Activated naive CD8-positive, alpha-beta T cell treated with anti-CD3 and anti-CD28 coated beads, Interleukin-2, amount 50 U/mL, for 16 hours (primary cell): ENCODE data around the gene AOX1.
"Not testable (repeated sequence)": the region's sequence is repeated elsewhere in the genome, so short reads cannot be mapped to it uniquely, and the experiment has no call there.

Source experiments
- DNase-seq: peaks from one replicate; pipeline ENCODE4 v3.0.0-alpha.2; 2020; ENCODE audit warnings: low read depth, low spot score

Gene AOX1

DNA sequence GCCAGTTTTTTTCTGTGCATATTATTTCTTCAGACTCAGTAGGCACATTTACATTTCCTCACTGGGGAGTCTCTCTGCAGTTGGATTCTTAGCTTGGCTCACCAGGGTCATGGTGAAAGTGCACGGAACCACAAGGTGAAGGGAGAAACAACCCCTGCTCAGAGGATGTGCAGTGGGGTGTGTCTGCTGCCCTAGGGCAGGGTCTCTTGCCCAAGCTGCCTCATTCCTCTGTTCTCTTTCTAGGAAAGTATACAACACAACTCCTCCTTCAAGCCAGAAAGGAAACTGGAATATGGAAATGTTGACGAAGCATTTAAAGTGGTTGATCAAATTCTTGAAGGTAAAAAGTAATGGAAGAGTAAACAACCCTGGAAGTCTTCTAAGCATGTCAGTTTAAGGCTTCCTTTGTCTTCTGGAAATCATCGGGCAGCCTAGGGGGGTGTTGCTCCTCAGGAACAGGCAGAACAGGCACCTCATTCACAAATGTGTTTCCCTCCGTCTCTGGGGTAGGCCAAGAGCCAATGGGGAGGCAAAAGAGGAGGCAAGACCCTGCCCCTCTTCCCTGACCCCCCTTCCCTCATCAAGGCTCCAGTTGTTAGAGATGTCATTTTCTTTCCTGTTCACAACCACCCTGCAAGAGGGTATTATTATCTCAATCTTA, 41.4 kb downstream of the AOX1 start:
- no peak for DNase-seq

DNA sequence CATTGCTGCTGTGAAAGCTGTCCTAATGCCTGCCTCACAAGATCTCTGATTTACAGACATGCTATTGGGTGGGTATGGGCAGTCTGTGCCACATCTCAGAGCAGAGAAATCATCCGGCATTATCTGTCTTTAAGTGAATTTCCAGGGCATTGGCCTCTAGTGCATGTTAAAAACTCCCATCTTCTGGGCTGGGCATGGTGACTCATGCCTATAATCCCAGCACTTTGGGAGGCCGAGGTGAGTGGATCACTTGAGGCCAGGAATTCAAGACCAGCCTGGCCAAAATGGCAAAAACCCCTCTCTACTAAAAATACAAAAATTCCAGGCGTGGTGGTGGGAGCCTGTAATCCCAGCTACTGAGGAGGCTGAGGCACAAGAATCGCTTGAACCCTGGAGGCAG, 42.6 kb downstream of the AOX1 start:
- DNase-seq: not testable (repeated sequence)

DNA sequence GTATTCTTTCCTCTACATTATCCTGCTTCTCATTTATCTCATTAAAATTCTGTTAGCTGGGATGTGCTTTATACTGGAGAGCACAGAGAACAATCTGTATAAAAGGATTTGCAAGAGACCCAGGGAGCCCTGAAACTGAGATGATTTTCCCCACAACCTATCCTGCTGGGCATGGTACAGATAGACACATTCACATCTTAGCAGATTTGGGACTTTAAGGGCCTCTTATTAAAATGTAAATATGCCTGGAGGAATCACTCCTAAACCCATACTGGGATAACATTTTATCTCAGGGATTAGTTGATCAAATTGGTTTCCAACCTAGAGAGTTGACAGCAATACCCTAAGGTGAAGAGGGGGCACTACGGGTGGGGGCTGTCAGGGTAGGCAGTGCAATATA, 45.5 kb downstream of the AOX1 start:
- no peak for DNase-seq

DNA sequence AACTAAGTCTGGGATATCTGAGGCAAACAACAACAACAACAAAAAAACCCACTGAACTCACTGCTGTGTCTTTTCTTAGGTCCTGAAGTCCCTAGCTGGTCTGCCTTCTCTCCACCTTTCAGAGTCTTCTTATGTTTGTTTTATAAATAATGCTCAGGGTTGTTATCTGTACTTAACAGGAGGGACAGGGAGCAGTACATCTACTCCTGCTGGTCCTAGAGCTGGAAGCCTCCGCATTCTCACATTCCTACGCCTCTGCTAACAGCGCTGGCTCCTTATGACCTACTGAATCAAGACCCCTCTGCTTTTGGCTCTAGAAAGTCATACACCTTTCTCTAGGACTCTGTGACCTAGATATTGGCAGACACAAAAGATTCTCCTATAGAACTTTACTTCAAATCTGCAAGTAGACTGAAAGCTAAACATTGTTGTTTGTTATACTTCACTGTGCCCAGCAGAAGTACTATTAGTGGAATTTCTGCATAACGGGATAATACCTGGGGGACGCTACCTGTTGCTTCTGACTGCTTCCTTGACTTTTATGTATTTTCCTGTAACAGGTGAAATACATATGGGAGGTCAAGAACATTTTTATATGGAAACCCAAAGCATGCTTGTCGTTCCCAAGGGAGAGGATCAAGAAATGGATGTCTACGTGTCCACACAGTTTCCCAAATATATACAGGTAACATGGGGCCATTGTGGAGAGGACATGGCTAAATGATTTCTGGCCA, 48.6 kb downstream of the AOX1 start:
- no peak for DNase-seq

DNA sequence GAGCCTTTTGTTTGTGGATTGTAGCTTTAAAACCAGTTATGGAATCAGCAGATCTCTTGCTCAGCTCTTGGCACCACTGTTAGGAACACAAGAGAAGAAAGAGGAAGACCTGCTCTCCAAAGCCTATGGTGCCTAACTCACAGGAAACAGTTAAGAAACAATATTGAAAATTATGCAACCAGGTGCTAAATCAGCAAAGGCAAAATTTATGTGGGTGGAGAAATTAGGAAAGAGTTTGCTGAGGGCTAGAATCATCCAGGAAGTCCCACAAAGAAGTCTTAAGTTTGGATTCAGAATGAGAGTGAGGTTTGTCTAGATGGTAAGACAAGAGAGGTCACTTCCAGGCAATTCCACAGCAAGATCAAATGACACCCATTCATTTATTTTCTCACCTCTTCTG, 49.4 kb downstream of the AOX1 start:
- no peak for DNase-seq

DNA sequence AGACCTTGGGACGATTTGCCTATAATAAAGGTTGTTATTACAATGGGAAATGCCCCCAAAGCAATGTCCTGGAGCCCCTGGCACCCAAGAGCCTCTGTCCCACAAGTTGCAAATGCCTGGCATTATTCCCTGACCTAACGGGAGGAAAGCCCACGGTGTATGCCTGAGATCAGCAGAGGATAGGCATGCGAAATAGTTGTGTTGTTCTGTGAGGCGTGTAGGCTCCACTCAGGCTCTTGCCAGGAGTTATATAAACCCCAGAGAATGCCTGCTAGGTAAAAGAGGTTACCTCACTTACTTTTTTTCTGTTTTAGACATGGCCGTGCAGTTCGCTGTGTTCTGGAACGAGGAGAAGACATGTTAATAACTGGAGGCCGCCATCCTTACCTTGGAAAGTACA, 52.1 kb downstream of the AOX1 start:
- no peak for DNase-seq

DNA sequence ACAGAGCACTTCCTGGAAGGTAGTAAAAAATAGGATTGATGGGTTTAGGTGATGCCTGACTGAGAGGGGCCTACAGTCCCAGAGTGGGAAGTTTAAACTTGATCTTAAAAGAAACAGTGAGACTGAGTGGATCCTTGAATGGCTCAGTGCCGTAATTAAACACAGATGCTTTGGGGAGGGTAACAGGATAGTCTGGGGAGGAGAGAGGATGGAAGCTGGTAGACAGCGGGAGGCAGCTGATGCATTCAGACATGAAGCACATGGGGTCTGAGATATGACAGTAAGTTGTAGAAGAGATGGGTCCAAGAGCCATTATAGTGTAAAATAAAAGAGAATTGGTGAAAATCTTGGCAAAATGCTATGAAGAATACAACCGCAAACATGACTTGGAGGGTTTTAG, 54.4 kb downstream of the AOX1 start:
- DNase-seq: no peak

DNA sequence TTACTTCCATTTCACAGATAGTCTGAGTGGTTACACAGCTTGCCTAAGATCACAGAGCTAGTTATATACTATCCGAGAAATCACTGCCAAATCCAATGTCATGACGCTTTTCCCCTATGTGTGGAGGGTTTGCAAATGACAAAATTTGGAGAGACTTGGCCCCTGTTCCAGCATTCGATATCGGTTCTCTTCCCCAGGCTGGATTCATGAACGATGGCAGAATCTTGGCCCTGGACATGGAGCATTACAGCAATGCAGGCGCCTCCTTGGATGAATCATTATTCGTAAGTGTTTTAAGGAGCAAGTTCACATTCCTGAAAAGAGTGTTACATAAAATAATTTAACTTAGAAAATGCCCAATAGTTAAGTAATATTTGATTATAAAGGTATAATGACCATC, 55.1 kb downstream of the AOX1 start:
- no peak for DNase-seq

DNA sequence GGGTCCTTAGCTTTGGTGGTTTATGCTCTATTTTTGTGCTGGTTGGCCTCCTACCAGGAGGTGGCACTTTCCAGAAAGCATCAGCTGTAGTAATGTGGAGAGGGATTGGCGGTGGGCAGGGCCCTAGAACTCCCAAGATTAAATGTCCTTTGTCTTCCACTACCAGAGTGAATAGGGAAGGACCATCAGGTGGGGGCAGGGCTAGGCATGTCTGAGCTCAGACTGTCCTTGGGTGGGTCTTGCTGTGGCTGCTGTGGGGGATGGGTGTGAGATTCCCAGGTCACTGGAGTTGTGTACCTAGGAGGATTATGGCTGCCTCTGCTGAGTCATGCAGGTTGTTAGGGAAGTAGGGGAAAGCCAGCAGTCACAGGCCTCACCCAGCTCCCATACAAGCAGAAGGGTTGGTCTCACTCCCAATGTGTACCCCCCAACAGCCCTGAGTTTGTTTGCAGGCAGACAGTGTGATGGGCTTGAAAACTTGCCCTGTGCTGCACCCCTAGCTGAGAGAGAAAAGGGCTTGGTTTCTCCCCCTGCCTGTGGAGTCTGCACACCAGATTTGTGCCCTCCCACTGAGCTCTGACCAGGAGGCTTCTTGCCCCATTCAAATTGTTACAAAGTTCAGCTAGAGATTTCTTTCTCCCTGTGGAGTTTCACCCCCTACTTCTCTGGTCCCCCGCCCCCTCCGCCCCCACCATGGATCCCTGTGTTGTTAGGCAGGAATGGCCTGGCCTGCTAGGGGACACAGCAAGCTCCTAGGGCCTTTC, 62.9 kb downstream of the AOX1 start:
- DNase-seq: not testable (repeated sequence)

DNA sequence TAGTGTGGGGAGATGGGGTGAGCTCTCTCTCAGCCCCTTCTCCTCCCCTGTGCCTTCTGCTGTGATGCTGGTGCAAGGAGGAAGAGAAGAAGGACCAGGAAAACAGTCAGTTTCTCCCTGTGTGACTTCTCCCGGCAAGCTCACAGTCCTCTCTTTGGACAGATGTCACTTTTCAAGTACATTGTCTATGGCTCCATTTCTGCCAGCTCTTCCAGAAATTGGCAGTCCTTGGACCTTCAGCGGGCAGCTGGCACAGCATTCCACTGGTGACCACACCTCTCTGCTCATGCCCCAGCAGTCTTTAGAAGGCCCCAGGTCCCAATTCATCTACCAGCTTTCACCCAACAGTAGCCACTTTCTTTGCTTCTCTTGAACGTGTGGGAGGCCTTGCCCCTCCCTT, 63.9 kb downstream of the AOX1 start:
- DNase-seq: no peak

DNA sequence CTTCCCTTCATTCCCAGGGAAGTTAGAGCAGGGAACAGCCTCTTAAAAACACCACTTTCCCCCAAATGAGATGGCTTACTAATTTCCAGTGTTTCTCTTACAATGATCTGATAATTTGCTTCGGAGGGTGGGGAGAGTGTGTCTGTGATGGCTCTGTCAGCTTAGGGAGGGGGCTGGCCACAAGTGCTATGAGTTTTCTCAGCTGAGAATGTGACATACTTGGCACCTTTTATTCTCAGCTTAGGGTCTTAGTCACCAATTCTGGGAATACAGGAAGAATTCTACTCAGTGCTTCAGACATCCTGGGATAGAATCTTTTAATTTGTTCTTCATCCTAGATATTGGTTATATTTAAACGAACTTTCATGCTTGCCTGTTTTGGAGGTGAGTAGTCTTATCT, 64.4 kb downstream of the AOX1 start:
- DNase-seq: no peak

DNA sequence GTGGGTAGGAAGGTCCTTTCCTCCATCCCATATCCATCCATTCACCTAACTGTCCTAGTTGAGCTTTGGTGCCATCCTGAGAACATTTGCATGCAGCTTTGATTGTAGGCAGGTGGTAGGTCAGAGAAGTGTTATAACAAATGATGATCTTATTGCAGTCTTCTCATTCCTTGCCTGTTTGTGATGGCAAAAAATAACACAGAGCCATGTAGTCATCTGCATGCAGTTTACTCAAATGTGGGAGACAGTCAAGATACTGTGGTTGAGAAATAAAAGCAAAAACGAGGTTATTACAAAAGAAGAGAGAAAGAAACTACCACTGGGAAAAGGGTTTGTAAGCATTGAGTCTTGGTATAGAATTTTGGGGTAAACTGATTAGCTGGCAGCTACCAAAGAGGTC, 66.3 kb downstream of the AOX1 start:
- no peak for DNase-seq

DNA sequence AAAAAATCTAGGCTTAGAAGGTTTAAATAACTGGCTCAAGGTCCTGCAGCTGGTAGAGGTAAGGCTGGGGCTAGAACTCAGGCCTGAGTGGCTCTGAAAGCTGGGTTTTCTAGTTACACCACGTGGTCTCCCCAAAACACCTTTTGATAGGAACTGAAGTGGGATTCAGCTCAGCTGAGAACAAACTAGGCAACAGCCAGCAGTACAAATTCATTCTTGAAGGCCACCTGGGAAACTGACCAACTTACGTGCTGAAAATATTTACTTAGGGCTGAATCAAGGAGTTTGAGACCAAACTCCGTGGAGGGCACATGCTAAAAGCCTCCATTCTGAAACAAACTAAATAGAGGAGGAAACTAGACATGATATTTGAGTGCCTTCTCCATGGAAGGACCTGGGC, 67.2 kb downstream of the AOX1 start:
- DNase-seq: no peak

DNA sequence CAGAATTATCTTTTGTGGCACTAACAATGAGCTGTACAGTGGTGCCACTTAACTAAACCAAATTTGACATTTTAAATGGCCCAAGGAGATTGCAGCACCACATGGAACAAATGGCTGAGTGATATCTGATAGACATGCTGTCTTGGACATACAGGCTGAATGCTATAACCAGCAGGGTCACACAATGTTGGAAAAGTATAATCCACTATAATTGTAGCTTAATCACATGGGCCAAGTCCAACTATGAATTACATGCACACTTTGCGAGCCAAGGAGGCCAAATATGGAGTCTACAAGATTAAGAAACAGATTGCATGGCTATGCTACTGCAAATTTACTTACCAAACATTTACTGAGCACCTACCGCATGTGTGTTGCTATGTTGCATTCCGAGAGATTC, 69.0 kb downstream of the AOX1 start:
- DNase-seq: no peak

DNA sequence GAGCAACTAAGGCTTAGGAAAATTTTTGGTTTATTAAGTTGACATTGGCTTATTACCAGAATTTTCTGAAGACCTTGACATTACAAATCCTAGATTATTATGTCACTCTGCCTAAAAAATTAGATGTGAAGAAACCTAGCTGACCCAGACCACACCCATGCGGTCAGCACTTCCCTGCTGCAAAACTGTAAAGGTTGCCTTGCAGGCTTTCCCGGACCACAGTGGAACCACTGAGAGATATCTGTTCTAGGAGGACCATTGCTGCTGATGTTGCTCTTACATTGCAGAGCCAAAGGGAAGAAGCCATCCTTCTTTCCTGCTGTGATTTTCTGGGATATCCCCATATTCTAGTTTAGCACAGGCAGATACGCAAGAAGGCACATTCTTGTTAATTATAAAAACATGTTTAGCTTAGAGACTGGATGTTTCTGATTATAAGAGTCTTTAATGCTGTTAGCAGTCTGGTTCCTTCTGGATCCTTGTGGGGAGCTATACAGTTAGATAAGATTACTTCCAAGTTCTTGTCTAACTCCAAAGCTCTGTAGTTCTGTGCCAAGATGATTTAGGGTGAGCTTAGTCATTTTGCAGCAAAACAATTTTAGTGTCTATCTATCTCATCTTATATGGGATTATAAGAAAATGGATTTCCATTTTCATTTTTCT, 70.2 kb downstream of the AOX1 start:
- no peak for DNase-seq

DNA sequence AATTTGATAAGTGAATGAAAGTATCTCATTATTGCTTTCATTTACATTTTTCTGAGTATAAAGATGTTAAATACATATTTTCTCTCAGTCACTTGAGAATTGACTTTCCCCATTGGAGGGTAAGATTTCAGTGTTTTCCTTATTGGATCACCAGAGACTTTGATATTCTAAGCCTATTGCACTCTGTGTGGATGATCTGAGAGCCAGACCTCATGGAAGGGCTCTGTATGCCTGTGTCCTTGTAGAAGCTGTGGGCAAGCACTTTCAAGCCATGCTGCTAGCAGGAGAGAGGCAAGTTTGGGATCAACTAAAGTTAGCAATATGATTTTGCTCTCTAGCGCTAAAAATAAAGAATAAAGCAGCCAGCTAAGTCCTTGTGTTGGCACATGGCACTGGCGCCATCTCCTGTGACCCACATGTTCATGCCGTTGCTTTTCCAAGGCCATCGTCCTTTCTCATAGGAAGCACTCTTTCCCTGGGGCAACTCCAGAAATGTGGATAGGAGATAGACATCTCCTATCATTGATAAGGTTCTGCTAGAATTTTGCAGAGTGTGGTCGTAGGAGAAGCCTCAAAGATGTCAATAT, 72.6 kb downstream of the AOX1 start:
- no peak for DNase-seq

DNA sequence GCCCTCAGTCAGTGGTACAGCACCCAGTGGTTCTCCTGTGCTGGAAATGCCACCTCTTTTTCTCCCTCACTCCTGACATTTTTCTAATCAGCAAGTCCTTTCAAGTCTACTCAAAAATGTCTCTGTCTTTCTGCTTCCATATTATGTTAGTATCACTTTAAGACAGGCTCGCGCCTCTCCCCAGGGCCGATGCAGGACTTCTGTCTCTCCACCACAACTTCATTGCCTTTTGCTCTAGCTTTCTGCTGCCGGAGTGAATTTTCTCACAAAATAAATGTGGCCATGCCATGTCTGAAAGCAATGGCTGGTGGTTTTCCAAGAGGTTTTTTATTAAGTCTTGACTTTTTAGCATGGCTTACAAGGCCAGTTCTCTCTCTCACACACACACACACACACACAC, 73.6 kb downstream of the AOX1 start:
- no peak for DNase-seq

DNA sequence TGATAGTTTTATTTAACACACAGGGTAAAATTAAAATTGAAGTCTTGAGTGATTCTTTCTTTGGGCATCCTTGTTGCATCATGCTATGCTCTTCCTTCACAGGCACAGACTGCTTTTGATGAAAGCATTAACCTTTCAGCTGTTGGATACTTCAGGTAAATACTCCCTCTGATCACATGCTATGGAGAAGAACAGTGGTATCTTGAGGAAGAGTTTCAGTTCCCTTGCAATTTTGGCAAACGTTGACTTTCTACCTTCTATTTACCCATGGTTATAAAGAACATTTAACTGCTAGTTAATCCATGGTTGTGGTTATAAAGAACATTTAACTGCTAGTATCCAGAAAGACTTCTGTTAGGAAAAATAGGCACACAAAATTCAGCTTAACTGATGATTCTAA, 75.7 kb downstream of the AOX1 start:
- no peak for DNase-seq

DNA sequence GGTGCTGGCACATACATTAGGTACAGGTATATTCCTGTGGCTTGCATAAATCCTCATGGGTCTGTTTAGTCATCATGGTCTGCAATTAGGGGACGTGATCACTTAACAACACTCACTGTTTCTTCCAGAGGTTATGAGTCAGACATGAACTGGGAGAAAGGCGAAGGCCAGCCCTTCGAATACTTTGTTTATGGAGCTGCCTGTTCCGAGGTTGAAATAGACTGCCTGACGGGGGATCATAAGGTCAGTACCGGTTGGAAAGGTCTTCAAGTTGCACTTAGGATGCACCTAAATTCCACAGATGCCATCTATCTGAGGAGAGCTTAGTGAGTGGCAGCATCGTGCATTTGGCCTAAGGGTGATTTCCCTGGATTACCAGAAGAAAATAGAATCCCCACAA, 76.9 kb downstream of the AOX1 start:
- DNase-seq: no peak

DNA sequence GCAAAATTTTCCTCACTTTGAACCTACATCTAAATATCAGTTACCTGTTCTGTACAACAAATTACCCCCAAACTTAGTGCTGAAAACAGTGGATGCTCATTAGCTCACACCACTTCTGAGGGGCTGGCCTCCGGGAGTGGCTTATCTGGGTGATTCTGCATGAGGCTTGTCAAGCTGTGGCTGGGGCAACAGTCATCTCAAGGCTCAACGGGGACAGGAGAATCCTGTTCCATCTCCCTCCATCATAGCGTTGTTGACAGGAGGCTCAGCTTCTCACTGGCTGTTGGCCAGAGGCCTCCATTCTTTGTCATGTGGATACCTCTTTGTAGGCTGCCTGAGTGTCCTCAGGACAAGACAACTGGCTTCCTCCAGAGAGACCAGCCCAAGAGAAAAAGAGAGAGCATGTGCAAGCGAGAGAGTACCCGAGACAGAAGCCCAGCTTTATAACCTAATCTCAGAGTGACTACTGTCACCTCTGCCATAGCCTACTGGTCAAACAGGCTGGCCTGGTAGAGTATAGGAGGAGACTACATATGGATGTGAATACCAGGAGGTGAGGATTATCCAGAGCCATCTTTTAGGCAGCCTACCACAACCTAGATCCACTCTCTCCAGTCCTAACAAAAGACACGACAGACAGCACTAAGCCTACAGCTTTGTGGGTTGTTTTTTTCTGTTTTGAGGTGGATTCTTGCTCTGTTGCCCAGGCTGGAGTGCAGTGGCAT, 79.1 kb downstream of the AOX1 start:
- DNase-seq: no peak
